Fibroblast of skin of scalp (primary cell): ENCODE results near the gene PKP3.
A peak's percentile ranks its signal among the peaks of the same experiment; 100 is the strongest.
"Not testable (repeated sequence)": the region's sequence is repeated elsewhere in the genome, so short reads cannot be mapped to it uniquely, and the experiment has no call there.

Experiments used
- DNase-seq: peaks from one replicate; pipeline ENCODE4 v3.0.0-alpha.2; 2013

The PKP3 gene

GRCh38 chr11:394858-395655, 1.0 kb downstream of the PKP3 start:
- DNase-seq, result no peak

DNA sequence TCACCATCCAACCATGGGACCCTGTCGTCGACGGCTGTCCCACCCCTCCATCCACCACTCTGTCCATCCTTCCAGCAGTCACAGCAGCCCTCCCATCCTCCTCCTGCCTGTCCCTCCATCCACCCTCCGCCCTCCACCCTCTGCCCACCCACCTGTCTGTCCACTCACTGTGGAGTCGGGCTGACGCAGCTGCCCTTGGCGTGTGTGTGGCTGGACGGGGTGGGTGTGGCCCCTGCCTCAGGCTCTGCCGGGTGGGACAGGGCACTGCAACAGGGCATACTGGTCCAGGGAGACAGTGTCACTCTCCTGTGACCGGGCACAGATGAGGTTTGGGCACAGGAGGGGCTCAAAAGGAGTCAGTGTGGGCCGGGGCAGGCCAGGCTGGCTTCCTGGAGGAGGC, 1.9 kb downstream of the PKP3 start:
- DNase-seq, result no peak

DNA sequence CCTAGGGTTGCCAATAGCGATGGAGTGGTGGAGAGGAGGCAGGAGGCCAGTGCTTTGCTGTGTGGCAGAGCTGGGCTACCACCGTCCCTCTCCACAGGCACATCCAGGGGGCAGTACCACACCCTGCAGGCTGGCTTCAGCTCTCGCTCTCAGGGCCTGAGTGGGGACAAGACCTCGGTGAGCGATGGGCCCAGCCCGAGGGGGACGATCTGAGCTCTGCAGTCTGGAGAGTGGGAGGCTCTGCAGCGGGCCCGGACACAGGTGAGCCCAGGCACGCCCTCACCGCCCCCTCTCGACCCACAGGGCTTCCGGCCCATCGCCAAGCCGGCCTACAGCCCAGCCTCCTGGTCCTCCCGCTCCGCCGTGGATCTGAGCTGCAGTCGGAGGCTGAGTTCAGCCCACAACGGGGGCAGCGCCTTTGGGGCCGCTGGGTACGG, 2.5 kb downstream of the PKP3 start:
- DNase-seq, result peak; percentile 28

- DNase-seq, result peak; percentile 65
Observed at GRCh38 chr11:396948-397548, 3.0 kb downstream of the PKP3 start.

GRCh38 chr11:398826-399225, 4.8 kb downstream of the PKP3 start:
- DNase-seq, result no peak

DNA sequence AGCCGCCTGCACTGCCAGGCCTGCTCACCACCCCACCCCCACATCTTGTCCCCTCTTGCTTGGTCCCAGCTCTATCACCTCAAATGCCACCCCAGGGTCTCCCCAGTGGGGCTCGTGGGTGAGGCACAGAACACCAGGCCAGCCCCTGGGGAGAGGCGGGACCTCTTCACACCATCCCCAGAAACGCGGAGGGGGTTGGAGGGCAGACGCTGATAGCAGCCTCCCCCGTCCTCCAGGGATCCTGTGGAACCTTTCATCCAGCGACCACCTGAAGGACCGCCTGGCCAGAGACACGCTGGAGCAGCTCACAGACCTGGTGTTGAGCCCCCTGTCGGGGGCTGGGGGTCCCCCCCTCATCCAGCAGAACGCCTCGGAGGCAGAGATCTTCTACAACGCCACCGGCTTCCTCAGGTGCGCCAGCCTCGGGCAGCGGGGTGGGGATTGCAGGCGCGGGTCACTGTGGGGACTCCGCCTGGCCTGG, 5.8 kb downstream of the PKP3 start:
- DNase-seq, result no peak

DNA sequence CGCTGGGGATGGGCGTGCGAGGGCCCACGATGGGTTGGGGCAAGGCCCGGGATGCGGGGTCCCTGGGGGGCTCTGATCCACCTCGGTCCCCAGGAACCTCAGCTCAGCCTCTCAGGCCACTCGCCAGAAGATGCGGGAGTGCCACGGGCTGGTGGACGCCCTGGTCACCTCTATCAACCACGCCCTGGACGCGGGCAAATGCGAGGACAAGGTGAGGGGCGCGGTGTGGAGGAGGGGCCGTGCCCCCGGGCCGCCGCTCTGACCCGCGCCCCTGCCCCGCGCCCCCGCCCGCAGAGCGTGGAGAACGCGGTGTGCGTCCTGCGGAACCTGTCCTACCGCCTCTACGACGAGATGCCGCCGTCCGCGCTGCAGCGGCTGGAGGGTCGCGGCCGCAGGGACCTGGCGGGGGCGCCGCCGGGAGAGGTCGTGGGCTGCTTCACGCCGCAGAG, 6.3 kb downstream of the PKP3 start:
- no peak for DNase-seq

DNA sequence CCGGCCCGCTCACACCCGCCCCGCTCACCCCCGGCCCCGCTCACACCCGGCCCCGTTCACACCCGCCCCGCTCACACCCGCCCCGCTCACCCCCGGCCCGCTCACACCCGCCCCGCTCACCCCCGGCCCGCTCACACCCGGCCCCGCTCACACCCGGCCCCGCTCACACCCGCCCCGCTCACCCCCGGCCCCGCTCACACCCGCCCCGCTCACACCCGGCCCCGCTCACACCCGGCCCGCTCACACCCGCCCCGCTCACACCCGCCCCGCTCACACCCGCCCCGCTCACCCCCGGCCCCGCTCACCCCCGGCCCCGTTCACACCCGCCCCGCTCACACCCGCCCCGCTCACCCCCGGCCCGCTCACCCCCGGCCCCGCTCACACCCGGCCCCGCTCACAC, 7.2 kb downstream of the PKP3 start:
- DNase-seq, result not testable (repeated sequence)

- no peak for DNase-seq
Observed at GRCh38 chr11:403021-403760, 9.2 kb downstream of the PKP3 start.

- DNase-seq, result no peak
Observed at GRCh38 chr11:403761-404431, 9.9 kb downstream of the PKP3 start.

GRCh38 chr11:404551-405264, 10.7 kb downstream of the PKP3 start:
- no peak for DNase-seq

DNA sequence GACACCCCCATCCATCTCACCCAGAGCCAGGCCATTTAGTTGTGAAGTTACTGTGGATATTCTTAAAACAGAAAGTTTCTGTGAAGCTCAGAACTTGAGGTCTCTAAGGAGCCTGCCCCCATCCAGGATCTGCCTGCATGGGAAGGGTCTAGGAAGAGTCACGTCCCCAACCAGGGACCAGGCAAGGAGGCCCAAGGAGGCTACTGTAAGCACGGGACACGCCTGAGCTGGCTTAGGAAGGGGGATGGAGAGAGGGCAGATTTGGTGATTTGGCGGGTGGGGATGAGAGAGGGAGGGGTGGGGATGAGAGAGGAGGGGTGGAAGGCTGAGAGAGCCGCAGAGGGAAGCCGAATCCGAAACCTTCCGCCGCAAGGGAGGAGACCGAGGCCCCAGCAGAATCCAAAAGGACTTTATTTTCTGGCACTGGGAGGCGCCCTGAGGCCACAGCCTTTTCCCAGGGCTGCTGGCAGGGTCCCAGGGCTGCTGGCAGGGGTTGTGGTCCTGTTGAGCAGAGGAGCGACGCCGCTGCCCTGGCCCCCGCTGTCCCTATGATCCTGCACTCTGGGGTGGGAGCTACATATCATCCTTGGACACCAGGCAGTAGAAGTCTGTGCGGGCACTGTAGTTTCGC, 11.4 kb downstream of the PKP3 start:
- DNase-seq, result peak; percentile 32

- no peak for DNase-seq
Observed at GRCh38 chr11:405954-406795, 12.2 kb downstream of the PKP3 start.

- DNase-seq, result peak; percentile 82
Observed at GRCh38 chr11:406796-407650, 13.0 kb downstream of the PKP3 start.

DNA sequence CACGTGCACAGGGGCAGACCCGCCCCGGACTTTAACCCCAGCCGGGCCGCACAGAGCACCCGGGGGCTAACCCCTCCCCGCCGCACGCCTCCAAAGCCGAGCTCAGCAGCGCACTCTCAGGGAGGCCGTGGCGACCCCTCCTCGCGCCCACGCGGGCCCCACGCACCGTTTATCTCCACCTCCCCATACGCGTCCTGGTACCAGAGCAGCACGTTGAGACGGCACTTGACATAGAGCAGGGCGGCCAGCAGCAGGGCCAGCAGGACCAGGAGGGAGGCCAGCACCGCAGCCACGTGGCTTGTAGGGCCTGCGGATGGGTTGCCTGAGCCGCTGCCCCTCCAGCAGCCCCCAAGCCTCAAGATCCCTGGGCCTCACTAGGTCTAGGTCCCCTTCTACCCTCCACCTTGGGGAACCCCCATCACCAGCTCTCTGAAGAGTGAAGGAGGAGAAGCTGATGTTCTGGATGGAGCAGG, 13.7 kb downstream of the PKP3 start:
- DNase-seq, result no peak

DNA sequence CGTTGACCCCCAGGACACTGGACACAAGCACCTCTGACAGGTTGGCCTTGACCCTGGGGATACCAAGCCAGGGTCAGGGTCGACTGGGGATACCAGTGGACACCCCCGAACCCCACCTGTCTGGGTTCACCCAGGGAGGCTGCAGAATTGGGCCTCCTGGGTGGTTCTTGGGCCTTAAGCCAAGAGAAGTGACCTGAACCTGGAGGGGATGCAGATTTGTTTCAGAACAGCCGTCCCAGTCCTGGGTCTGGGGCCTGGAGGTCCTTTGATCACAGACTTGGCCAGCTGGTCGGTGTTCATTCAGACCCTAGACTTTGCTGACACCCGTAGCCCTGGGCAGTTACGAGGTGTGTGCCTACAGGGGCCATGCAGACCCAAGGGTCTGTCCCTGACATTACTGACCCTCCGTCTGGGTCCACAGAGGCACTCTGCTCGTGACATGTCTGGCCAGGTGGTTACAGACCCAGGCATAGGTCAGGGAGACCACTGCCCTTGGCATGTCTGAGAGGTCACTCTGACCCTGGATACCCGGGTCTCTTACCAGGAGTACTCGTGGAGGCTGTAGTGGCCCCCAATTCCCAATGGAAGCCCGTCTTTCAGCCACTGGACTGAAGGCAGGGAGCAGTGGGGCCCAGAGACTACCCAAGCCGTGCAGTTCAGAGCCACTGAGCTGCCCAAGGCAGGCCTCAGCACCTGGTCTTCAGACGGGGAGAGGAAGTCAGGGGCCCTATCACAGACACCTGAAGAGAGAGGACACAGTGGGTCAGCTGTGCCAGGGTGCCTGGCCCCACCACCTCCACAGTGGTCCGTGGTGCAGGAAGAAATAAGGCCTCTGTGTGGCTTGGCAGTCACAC, 14.4 kb downstream of the PKP3 start:
- no peak for DNase-seq

- DNase-seq, result no peak
Observed at GRCh38 chr11:409008-409599, 15.1 kb downstream of the PKP3 start.
